Measurements from ENCODE around the gene PRR11. TPM values are rescaled to one million over a fixed set of nuclear protein-coding genes. Genes with fewer than 3 reads are reported as not detected.

The PRR11 gene
- total and polyA plus RNA-seq, 2 of the 8 experiments (the other 6 are each of a cell fraction or from before 2014, with no cell fraction given) = 32.7 to 83.0 TPM

DNA sequence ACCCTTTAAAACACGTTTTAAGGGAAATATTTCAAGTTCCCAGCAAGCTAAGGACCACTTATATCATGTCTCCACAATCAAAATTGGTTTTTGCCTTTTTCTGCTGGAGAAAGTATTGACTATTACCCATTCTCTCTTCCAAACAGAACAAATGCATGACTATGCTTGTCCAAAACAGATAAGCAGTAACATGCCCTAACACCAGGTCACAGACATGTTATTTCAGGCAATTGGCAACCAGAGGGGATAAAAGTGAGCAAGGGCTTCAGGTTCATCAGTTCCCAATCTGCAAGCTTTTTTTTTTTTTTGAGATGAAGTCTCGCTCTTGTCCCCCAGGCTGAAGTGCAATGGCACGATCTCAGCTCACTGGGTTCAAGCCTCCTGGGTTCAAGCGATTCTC, 15.6 kb upstream of the PRR11 start (continued):
- TF ChIP-seq CTCF (IDR thresholded peaks at IDR 0.05; ENCODE audit: control extremely low read depth in 1 of 3, insufficient read depth in 1 of 3, low read depth in 1 of 3, low read length in 3 of 3) (no peak), TBP (IDR thresholded peaks at IDR 0.05; ENCODE audit: low read depth, low read length) (no peak), EZH2 (IDR thresholded peaks at IDR 0.05; ENCODE audit: low read depth, low read length, severe bottlenecking) (no peak)

All from H1 (cell line).